ENCODE results near the gene ZNF496.

ZNF496 gene

GRCh38 chr1:247326411-247327130 is 5.1 kb downstream of the ZNF496 start:
- DNase-seq, result no peak

DNA sequence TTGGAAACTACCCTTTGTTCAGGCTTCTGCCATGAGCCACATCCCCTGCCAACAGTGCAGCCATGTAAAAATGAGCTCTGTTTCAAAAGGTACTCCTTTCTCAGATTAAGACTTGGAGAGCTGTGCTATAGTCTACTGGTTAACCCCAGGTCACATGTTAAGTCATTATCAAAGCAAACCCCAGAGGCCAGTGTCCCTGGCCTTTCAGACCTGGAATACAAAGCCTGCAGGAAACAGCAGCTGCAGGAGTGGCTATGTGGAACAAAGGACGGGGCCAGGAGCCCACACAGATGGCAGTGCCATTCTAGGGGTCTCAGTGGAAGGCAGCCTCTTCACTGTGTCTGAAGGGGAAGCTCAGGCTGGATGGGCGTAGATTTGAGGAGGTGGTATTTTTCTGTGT is 6.7 kb downstream of the ZNF496 start:
- DNase-seq, result no peak

DNA sequence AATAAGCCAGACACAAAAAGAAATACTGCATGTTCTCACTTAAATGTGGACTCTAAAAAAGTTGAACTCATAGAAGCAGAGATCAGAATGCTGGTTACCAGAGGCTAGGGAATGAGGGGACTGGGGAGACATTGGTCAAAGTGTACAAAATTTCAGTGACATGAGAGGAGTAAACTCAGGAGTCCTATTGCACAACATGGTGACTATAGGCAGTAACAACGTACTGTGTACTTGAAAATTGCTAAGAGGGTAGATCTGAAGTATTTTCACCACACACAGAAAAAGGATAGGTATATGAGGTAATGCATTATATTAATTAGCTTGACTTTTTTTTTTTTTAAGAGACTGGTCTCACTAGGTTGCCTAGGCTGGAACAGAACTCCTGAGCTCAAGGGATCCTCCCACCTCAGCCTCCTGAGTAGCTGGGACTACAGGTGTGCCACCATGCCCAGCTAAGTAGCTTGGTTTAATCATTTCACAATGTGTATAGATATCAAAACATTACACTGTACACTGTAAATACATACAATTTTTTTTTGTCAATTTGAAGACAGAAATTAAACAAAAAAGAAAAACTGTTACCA is 7.4 kb downstream of the ZNF496 start:
- DNase-seq, result no peak

DNA sequence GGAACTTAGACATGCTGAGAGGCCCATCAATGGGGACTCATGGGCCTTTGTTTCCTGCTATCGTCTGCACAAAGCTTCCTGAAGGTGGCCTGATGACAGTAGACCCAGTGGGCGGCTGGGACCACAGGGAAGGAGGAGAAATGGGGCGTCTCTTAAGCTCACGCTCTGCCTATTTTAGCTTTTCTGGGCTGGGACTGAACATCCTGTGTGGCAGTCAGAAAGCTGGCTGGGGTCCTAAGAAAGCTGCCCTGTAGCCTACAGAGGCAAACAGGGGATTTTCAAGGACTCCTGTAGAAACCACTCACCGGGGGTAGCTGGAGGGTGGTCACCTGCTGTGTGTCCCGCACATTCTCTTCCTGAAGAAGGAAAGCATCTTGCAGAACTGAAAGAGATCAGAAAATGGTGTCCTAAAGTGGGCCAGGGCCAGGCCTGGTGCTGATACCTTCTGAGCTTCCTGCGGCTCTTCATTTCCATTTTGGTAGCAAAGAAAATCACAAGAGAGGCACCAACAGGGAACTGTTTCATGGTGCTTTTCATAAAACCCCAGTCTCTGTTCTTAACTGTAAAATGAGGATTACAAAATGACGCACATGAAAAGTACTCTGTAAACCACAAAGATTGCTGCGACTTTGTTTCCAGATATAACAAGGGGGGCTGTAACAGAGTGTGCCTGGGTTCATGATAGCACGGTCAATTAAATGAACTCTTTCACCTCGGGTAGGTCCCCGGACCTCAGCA is 8.6 kb downstream of the ZNF496 start:
- peak; percentile 51 for DNase-seq

- DNase-seq, result peak; percentile 41 to 59
Observed at GRCh38 chr1:247322442-247322841, 9.2 kb downstream of the ZNF496 start.

GRCh38 chr1:247317702-247318101 is 14.0 kb downstream of the ZNF496 start:
- DNase-seq, result no peak

DNA sequence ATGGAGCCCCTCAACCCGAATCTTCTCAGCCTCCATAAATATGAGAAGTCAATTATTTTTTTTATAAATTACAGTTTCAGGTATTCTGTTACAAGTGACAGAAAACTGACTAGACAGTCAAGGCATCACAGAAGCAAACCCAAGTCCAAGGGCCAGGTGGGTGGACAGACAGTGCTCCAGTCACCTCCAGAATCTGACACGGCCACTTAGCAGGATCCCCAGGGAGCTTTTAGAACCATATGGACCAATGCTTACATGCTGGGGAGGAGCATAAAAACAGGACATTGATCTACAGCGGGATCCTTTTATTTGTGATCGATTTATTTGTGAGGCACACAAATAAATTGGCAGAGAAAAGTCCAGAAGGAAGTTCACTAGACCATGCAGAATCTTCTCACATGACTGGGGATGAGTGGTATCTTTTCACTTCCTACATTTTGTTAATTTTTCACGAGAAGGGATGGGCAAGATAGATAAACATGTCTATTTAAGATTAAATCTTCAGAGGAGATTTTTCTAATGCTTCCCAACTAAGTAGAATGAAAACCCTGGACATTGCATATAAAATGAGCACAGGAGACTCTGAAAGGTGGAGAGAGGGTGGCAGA is 15.0 kb downstream of the ZNF496 start:
- no peak for DNase-seq

DNA sequence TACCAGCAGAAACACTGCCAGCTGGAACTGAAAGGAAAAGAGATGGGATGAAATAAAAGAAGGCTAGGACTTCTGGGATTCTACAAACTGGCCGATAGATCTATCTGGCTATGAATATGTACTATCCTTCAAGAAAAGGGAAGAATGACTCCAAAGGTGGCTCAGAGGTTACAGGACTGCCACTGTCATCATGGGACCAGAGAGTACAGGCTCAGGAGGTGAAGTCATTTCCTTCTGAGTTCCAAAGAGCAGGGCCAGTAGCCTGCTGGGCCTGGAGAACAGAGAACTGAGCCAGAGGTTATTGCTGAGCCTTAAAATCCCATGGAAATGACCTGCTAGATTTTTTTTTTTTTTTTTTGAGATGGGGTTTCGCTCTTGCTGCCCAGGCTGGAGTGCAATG is 27.6 kb downstream of the ZNF496 start:
- peak; percentile 13 to 64 for DNase-seq

DNA sequence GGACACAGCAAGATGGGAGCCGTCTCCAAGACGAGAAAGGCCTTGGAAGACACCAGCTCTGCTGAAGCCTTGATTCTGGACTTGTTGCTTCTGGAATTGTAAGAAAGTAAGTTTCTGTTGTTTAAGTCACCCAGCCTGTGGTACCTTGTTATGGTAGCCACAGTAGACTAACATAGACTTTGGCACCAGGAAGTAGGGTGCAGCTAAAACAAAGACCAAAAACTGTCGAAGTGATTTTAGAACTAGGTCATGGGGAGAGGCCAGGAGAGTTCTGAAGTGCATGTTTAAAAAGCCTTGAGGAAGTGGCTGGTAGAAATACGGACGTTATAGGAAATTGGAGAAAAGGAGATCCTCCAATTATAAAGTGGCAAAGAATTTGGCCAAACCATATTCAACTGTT is 28.5 kb downstream of the ZNF496 start:
- no peak for DNase-seq

- DNase-seq, result no peak
Observed at GRCh38 chr1:247301176-247301540, 30.5 kb downstream of the ZNF496 start.

- no peak for DNase-seq
Observed at GRCh38 chr1:247300491-247301175, 31.0 kb downstream of the ZNF496 start.

- no peak for DNase-seq
Observed at GRCh38 chr1:247299723-247300381, 31.8 kb downstream of the ZNF496 start.

DNA sequence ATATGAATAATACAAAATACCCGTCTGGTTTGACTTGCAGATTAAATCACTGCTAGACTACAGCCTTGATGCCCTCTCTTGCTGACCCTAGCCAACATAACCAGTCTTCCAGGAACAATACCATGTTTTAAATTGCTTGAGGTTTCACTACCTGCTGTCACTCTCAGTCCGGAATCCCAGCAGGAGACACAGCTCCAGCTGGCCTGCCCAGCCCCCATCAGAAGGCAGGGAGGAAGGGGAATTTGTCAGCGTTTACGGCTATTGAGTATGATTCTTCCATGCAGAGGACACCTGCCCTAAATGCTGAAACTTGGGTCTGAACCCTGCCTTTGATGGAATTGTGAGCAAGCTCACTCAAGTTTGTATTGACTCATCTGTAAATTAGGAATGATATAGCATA is 33.0 kb downstream of the ZNF496 start:
- DNase-seq, result no peak

DNA sequence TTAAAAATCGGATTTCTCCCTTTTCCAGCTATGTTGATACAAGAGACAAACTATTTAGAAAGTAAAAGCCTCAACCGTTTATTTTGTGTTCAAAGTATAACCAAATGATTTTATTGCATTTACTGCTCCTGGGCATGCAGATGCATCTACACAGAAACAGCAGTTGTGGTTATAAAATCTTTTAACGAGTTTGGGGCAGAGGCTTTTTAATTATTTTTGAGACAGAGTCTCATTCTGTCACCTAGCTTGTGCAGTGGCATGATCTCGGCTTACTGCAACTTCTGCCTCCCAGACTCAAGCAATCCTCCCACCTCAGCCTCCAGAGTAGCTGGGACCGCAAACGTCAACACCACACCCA is 33.6 kb downstream of the ZNF496 start:
- no peak for DNase-seq

GRCh38 chr1:247297263-247298123 is 34.2 kb downstream of the ZNF496 start:
- no peak for DNase-seq

- DNase-seq, result no peak
Observed at GRCh38 chr1:247296599-247297180, 35.0 kb downstream of the ZNF496 start.

- no peak for DNase-seq
Observed at GRCh38 chr1:247295746-247296145, 35.9 kb downstream of the ZNF496 start.

DNA sequence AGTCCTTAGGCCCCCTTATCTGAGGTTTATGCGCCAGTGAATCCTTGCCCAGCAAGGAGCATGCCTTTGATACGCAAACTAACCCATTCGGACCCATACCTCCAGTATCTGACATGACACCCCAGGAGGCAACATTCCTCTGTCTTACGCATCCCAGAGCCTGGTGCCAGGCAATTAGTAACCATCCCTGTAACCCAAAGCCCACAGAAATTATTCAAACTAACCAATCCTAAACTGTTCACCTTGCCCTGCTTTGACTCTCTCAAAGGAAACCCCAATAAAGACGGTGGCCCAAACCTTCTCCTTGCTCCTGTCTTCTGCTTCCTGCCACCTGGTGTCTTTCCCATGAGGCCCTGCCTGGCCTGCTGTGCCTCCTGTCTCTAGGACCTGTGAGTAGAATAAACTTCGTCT is 36.4 kb downstream of the ZNF496 start:
- no peak for DNase-seq

GRCh38 chr1:247294282-247294681 is 37.4 kb downstream of the ZNF496 start:
- no peak for DNase-seq

DNA sequence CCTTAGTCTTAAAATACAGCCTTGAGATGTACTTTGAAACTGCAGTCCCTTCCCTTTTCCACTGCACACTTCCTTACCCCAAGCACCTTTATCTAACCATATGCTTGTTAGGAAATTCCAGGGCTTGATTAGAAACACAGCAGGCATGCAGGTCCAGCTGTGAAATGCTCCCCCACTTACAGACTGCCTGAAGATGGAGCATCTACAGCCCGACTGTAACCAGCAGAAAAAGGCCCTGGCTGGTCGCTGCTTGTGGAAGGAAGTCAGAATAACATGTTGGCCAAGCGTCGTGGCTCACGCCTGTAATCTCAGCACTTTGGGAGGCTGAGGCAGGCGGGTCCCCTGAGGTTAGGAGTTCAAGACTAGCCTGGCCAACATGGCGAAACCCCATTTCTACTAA is 38.6 kb downstream of the ZNF496 start:
- DNase-seq, result no peak

- DNase-seq, result no peak
Observed at GRCh38 chr1:247291833-247292561, 39.7 kb downstream of the ZNF496 start.

All from inflammatory macrophage treated with lipopolysaccharide for 1 hour (primary cell).